Vagina (tissue), 2 donors: ENCODE results near the gene TMEM235.

ENCODE experiments used
- CTCF ChIP-seq, 3 experiments: fragments of 450-650 bp in 2 of 3; fragments of 200-600 bp in 1 of 3; sonication (generic) in 1 of 3; IDR thresholded peaks; one replicate each; pipeline ENCODE4 v1.5.1; 2017 to 2019; ENCODE audit warnings: antibody characterized with exemption in 3 of 3, mild to moderate bottlenecking in 2 of 3, moderate library complexity in 2 of 3
- POLR2AphosphoS5 ChIP-seq, 2 donors: sonication (generic); formaldehyde crosslinking; IDR thresholded peaks; one replicate each; pipeline ENCODE4 v1.9.0; 2017; ENCODE audit warnings: antibody characterized with exemption in 2 of 2, mild to moderate bottlenecking in 2 of 2, low read depth in 1 of 2; ENCODE audit not compliant: insufficient read depth in 1 of 2

DNA sequence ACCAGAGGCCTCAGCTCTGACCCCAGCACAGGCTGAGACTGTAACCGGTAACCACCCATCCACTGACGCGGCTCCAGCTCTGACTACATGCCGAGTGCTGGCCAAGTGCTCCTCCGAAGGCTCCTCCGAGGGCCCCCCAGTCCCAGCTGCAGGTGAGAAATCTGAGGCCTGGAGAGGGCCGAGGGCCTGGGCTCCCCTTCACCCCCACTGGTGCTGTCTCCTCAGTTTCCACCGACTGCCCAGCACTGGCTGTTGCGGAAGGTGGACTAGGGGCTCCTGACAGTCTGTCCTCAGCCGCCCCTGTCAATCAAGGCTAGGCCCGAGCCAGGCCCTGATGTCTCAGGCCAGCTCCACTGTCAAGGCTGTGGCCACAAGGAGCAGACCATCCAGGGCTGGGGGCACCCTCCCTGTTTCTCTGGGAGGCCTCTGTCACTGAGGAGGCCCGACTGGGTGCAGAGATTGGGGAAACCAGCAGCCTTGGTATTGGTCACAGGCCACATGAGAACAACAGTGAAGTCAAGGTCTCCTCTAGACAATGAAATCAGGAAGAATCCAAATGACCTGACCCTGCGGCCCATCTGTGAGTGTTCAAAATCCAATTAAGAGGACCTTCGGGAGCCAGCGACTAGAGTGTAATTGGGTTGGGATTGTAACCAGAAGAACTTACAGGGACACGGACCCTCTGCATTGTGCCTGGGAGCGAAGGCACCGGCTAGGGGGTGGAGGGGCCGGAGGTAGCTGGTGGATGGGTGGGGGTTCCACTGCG lies 5.1 kb downstream of the TMEM235 start:
- TF ChIP-seq CTCF (IDR thresholded peaks at IDR 0.05) (no peak), POLR2AphosphoS5 (IDR thresholded peaks at IDR 0.05; ENCODE audit: insufficient read depth in 1 of 2, low read depth in 1 of 2) (no peak)
